CD14-positive monocyte (primary cell): ENCODE measurements around the gene DPYD. TPM values are rescaled to one million over a fixed set of nuclear protein-coding genes. Genes with fewer than 3 reads are reported as not detected.
"Not testable (repeated sequence)": the region's sequence is repeated elsewhere in the genome, so short reads cannot be mapped to it uniquely, and the experiment has no call there.

ENCODE experiments used
- DNase-seq, 3 donors: peaks; one replicate each; pipeline ENCODE4 v3.0.0-alpha.2; 2011 to 2022
- H2AFZ ChIP-seq: 2 replicates; pipeline ENCODE4 v1.6.0; 2012; ENCODE audit warnings: mild to moderate bottlenecking, low read depth, low read length, inconsistent platforms; ENCODE audit not compliant: insufficient read depth, poor library complexity, severe bottlenecking
- H3K27ac ChIP-seq, 2 donors: 1 replicate in 1 of 2; 2 replicates in 1 of 2; pipeline ENCODE4 v1.5.1; 2012 to 2013; ENCODE audit warnings: low read length in 2 of 2, control low read depth in 1 of 2, inconsistent platforms in 1 of 2, low read depth in 1 of 2, mild to moderate bottlenecking in 1 of 2
- H3K27me3 ChIP-seq, 2 donors: one replicate each; pipeline versions ENCODE4 v1.6.0 to v1.6.1; 2011 to 2013; ENCODE audit warnings: low read length in 2 of 2; ENCODE audit not compliant: control insufficient read depth in 2 of 2, insufficient read depth in 2 of 2
- H3K36me3 ChIP-seq, 2 donors: replicated peaks in 1 of 2; 1 replicate in 1 of 2; 2 replicates in 1 of 2; pipeline versions ENCODE4 v1.5.1 to v1.6.1; 2012 to 2013; ENCODE audit warnings: low read length in 2 of 2, control low read depth in 1 of 2, inconsistent platforms in 1 of 2, mild to moderate bottlenecking in 1 of 2; ENCODE audit not compliant: insufficient read depth in 2 of 2, control insufficient read depth in 1 of 2
- H3K4me1 ChIP-seq, 2 donors: 1 replicate in 1 of 2; 2 replicates in 1 of 2; pipeline versions ENCODE4 v1.5.1 to v1.6.1; 2012 to 2013; ENCODE audit warnings: low read length in 2 of 2, control low read depth in 1 of 2, inconsistent platforms in 1 of 2, mild to moderate bottlenecking in 1 of 2, moderate library complexity in 1 of 2; ENCODE audit not compliant: insufficient read depth in 2 of 2, control insufficient read depth in 1 of 2
- H3K4me2 ChIP-seq: replicated peaks from 2 replicates; pipeline ENCODE3; 2012; ENCODE audit warnings: low read length, moderate library complexity, mild to moderate bottlenecking; ENCODE audit not compliant: poor library complexity, severe bottlenecking; ENCODE audit errors: extremely low read depth
- H3K4me3 ChIP-seq, 3 experiments: fragments of 200-600 bp in 1 of 3; sonication (generic) in 1 of 3; replicated peaks in 1 of 3; 1 replicate in 2 of 3; 2 replicates in 1 of 3; pipeline ENCODE4 v1.5.1; 2011 to 2013; ENCODE audit warnings: low read length in 3 of 3, mild to moderate bottlenecking in 3 of 3, control low read depth in 2 of 3, low read depth in 2 of 3, inconsistent platforms in 1 of 3, moderate library complexity in 1 of 3
- H3K79me2 ChIP-seq: 2 replicates; pipeline ENCODE4 v1.6.0; 2012; ENCODE audit warnings: mild to moderate bottlenecking, control low read depth, inconsistent platforms, low read length, moderate library complexity; ENCODE audit not compliant: insufficient read depth
- H3K9ac ChIP-seq: 2 replicates; pipeline ENCODE4 v1.6.0; 2017; ENCODE audit warnings: low read length, mild to moderate bottlenecking; ENCODE audit not compliant: insufficient read depth, poor library complexity, severe bottlenecking
- H3K9me3 ChIP-seq, 2 donors: replicated peaks in 1 of 2; 1 replicate in 1 of 2; 2 replicates in 1 of 2; pipeline versions ENCODE4 v1.5.1 to v1.6.1; 2012 to 2013; ENCODE audit warnings: low read length in 2 of 2, control low read depth in 1 of 2; ENCODE audit not compliant: control insufficient read depth in 1 of 2, insufficient read depth in 1 of 2
- H4K20me1 ChIP-seq: 2 replicates; pipeline ENCODE4 v1.6.0; 2012; ENCODE audit warnings: mild to moderate bottlenecking, low read length, control low read depth, moderate library complexity; ENCODE audit not compliant: insufficient read depth
- H3K27ac Mint-ChIP-seq, 7 donors: one replicate each; pipeline ENCODE4 v1.8.0; 2020; ENCODE audit warnings: mild to moderate bottlenecking in 7 of 7, mixed read lengths in 7 of 7, moderate library complexity in 6 of 7, inconsistent platforms in 2 of 7
- H3K27me3 Mint-ChIP-seq, 3 donors: one replicate each; pipeline ENCODE4 v1.8.0; 2021 to 2022; ENCODE audit warnings: low read depth in 3 of 3, mild to moderate bottlenecking in 3 of 3, mixed read lengths in 3 of 3, moderate library complexity in 3 of 3, inconsistent platforms in 1 of 3
- H3K36me3 Mint-ChIP-seq, 2 donors: one replicate each; pipeline ENCODE4 v1.8.0; 2020; ENCODE audit warnings: mixed read lengths in 2 of 2, inconsistent platforms in 1 of 2, mild to moderate bottlenecking in 1 of 2
- H3K4me1 Mint-ChIP-seq: one replicate; pipeline ENCODE4 v1.8.0; 2020; ENCODE audit warnings: mild to moderate bottlenecking, mixed read lengths
- H3K4me3 Mint-ChIP-seq, 2 donors: one replicate each; pipeline ENCODE4 v1.8.0; 2020; ENCODE audit warnings: mild to moderate bottlenecking in 2 of 2, mixed read lengths in 2 of 2, moderate library complexity in 1 of 2
- H3K9me3 Mint-ChIP-seq, 7 donors: one replicate each; pipeline ENCODE4 v1.8.0; 2020 to 2022; ENCODE audit warnings: mixed read lengths in 7 of 7, mild to moderate bottlenecking in 6 of 7, moderate library complexity in 6 of 7, inconsistent platforms in 2 of 7
- CTCF ChIP-seq: fragments of 200-600 bp; IDR thresholded peaks from one replicate; pipeline ENCODE4 v1.8.0; 2022; ENCODE audit warnings: antibody characterized with exemption, mild to moderate bottlenecking
- WGBS: methylation state at CpG from one replicate; pipeline ENCODE4 v1.1.5; 2013; ENCODE audit warnings: missing lambda C conversion rate; ENCODE audit not compliant: insufficient coverage; 5-methylcytosine and 5-hydroxymethylcytosine counted together
- intact Hi-C, 2 donors: fragments of 100-400 bp; cut with micrococcal nuclease; formaldehyde crosslinking; loops; one replicate each; pipeline versions ENCODE4 v1.15.0 to v1.15.1; 2023
- polyA plus RNA-seq, 3 donors: library from polyadenylated mRNA; depleted of rRNA in 1 of 3; unstranded in 2 of 3; stranded (reverse) in 1 of 3; fragments of 300-500 nt in 2 of 3; fragments of >200 nt in 1 of 3; fragmentation: Illumina TruSeq in 2 of 3; gene quantifications; 1 replicate in 2 of 3; 2 replicates in 1 of 3; pipeline ENCODE4 v1.2.3, GENCODE V29; 2012 to 2021

The DPYD gene
- polyA plus RNA-seq, 3 donors: 87.6 to 171 (median 144) TPM

- Mint-ChIP-seq H3K4me1 (no peaks in the 10 kb centered on the region), H3K36me3 (peaks cover 36 to 44% of the 10 kb centered on the region in 2 donors), H3K4me3 (no peak overlapping the region), H3K9me3 (peaks cover 0 to 3% (median 0%) of the 10 kb centered on the region in 7 donors), H3K27me3 (no peaks in the 10 kb centered on the region), H3K27ac (no peak overlapping the region)
- Histone ChIP-seq H3K9me3 (no peaks in the 10 kb centered on the region), H3K4me2 (no peak overlapping the region), H3K9ac (no peak overlapping the region), H3K36me3 (peaks cover 12 to 44% of the 10 kb centered on the region in 2 donors), H3K27ac (no peak overlapping the region), H4K20me1 (peaks cover 15% of the 10 kb centered on the region), H2AFZ (no peak overlapping the region), H3K4me1 (no peaks in the 10 kb centered on the region), H3K27me3 (no peaks in the 10 kb centered on the region), H3K79me2 (no peaks in the 10 kb centered on the region), H3K4me3 (no peak overlapping the region)
- WGBS: 88% methylated on average over 1 of the region's 2 CpGs
- intact Hi-C loops: no loop called here
- DNase-seq: no peak
- TF ChIP-seq CTCF: no peak
Measured at GRCh38 chr1:97350662-97351061, 570.2 kb downstream of the DPYD start.

DNA sequence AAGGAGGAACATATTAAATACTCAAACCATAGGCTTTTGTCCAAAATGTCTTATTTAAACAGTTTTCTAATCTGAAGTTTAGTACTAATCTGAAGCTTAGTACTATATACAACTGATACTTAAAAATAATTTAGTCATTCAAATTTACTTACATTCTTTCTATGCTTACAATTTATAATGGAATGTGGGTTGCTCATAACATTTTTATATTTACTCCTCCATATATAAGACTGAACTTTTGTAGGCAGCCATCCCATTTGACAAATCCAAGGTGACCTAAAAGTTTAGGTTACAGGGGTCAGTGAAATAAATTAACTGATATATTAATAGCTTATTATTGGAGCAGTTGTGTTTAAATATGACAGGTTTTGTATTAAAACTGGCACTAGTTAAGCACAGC lies 570.6 kb downstream of the DPYD start:
- no peak overlapping the region for H2AFZ ChIP-seq
- intact Hi-C loops: no loop called here
- H3K9me3 ChIP-seq: no peaks in the 10 kb centered on the region
- H3K27ac ChIP-seq: no peak overlapping the region
- H3K9ac ChIP-seq: no peak overlapping the region
- DNase-seq: no peak
- H3K4me1 ChIP-seq: no peaks in the 10 kb centered on the region
- H3K4me3 Mint-ChIP-seq: no peak overlapping the region
- H4K20me1 ChIP-seq: peaks cover 15% of the 10 kb centered on the region
- no peak overlapping the region for H3K27ac Mint-ChIP-seq
- no peak for TF ChIP-seq CTCF
- H3K4me3 ChIP-seq: no peak overlapping the region
- H3K9me3 Mint-ChIP-seq: peaks cover 0 to 3% (median 0%) of the 10 kb centered on the region in 7 donors
- no peak overlapping the region for H3K4me2 ChIP-seq
- H3K27me3 Mint-ChIP-seq: no peaks in the 10 kb centered on the region
- H3K27me3 ChIP-seq: no peaks in the 10 kb centered on the region
- no peaks in the 10 kb centered on the region for H3K79me2 ChIP-seq
- H3K4me1 Mint-ChIP-seq: no peaks in the 10 kb centered on the region
- peaks cover 14 to 44% of the 10 kb centered on the region in 2 donors for H3K36me3 ChIP-seq
- H3K36me3 Mint-ChIP-seq: peaks cover 36 to 46% of the 10 kb centered on the region in 2 donors

GRCh38 chr1:97349794-97350193 lies 571.0 kb downstream of the DPYD start:
- H3K4me3 Mint-ChIP-seq, H3K4me3 ChIP-seq, H3K9ac ChIP-seq, DNase-seq, H3K27me3 ChIP-seq, H3K4me1 ChIP-seq, H2AFZ ChIP-seq, H3K27me3 Mint-ChIP-seq, H3K79me2 ChIP-seq, H3K4me1 Mint-ChIP-seq, H3K9me3 ChIP-seq, H3K4me2 ChIP-seq, H3K27ac ChIP-seq, H3K9me3 Mint-ChIP-seq, intact Hi-C loops: not testable (repeated sequence)
- Histone ChIP-seq H3K36me3 (peaks cover 14 to 45% of the 10 kb centered on the region in 2 donors), H4K20me1 (peaks cover 15% of the 10 kb centered on the region)
- H3K36me3 Mint-ChIP-seq: peaks cover 40 to 51% of the 10 kb centered on the region in 2 donors
- peak overlapping the region in 1 of 7 donors; percentile 7 for H3K27ac Mint-ChIP-seq
- no CpG with 5 or more reads among the region's 1 CpG for WGBS
